Measurements from ENCODE around the gene KIF4B. TPM values are rescaled to one million over a fixed set of nuclear protein-coding genes. Genes with fewer than 3 reads are reported as not detected.

Gene KIF4B
- total and polyA plus RNA-seq, 2 of the 13 experiments (the other 11 are each of a cell fraction or from before 2014, with no cell fraction given) = 0.04 TPM; not detected in 1

- no peak for TF ChIP-seq CERS6 (CRISPR knock-in tag; IDR thresholded peaks at IDR 0.05)
- TF ChIP-seq ZNF672 (CRISPR knock-in tag; IDR thresholded peaks at IDR 0.05) = no peak
- TF ChIP-seq ZFX (CRISPR knock-in tag; IDR thresholded peaks at IDR 0.05; ENCODE audit: low read depth) = peak; percentile 48
- TF ChIP-seq HOXD1 (CRISPR knock-in tag; IDR thresholded peaks at IDR 0.05) = no peak
- TF ChIP-seq ERF (CRISPR knock-in tag; IDR thresholded peaks at IDR 0.05) = no peak
- TF ChIP-seq KLF16 (CRISPR knock-in tag; IDR thresholded peaks at IDR 0.05) = no peak
- no peak for TF ChIP-seq SP4 (CRISPR knock-in tag; IDR thresholded peaks at IDR 0.05)
- TF ChIP-seq HMG20A (CRISPR knock-in tag; IDR thresholded peaks at IDR 0.05; ENCODE audit: borderline replicate concordance) = 0 out of 2 replicates have a peak, but pooled peaks have one; percentile 18
- TF ChIP-seq DR1 (CRISPR knock-in tag; IDR thresholded peaks at IDR 0.05) = no peak
- TF ChIP-seq ZNF766 (CRISPR knock-in tag; IDR thresholded peaks at IDR 0.05; ENCODE audit: borderline replicate concordance) = no peak
- no peak for TF ChIP-seq ZNF615 (CRISPR knock-in tag; IDR thresholded peaks at IDR 0.05; ENCODE audit: borderline replicate concordance)
- no peak for TF ChIP-seq SATB2 (CRISPR knock-in tag; IDR thresholded peaks at IDR 0.05)
- 0 out of 2 replicates have a peak, but pooled peaks have one; percentile 6 for TF ChIP-seq BRD4 (CRISPR knock-in tag; IDR thresholded peaks at IDR 0.05)
- TF ChIP-seq LCORL (IDR thresholded peaks at IDR 0.05) = no peak
- 0 out of 2 replicates have a peak, but pooled peaks have one; percentile 18 for TF ChIP-seq LCORL (CRISPR knock-in tag; IDR thresholded peaks at IDR 0.05)
- TF ChIP-seq ZZZ3 (CRISPR knock-in tag; IDR thresholded peaks at IDR 0.05; ENCODE audit: borderline replicate concordance) = no peak
- no peak for TF ChIP-seq ZNF24 (IDR thresholded peaks at IDR 0.05)
- no peak for TF ChIP-seq FIP1L1 (IDR thresholded peaks at IDR 0.05; ENCODE audit: borderline replicate concordance, insufficient read depth, low read depth, low read length)
- 0 out of 2 replicates have a peak, but pooled peaks have one; percentile 32 for TF ChIP-seq POGZ (CRISPR knock-in tag; IDR thresholded peaks at IDR 0.05)
- 0 out of 2 replicates have a peak, but pooled peaks have one; percentile 31 for TF ChIP-seq ZMAT3 (CRISPR knock-in tag; conservative IDR thresholded peaks at IDR 0.05)
- TF ChIP-seq CENPBD1 (CRISPR knock-in tag; IDR thresholded peaks at IDR 0.05; ENCODE audit: borderline replicate concordance, low read depth) = no peak
- TF ChIP-seq CENPX (CRISPR knock-in tag; IDR thresholded peaks at IDR 0.05) = no peak
- no peak for TF ChIP-seq ZNF605 (CRISPR knock-in tag; IDR thresholded peaks at IDR 0.05)
- TF ChIP-seq HNRNPLL (IDR thresholded peaks at IDR 0.05; ENCODE audit: low read depth, low read length, poor library complexity, severe bottlenecking) = peak; percentile 30
- TF ChIP-seq, protein P1, sequence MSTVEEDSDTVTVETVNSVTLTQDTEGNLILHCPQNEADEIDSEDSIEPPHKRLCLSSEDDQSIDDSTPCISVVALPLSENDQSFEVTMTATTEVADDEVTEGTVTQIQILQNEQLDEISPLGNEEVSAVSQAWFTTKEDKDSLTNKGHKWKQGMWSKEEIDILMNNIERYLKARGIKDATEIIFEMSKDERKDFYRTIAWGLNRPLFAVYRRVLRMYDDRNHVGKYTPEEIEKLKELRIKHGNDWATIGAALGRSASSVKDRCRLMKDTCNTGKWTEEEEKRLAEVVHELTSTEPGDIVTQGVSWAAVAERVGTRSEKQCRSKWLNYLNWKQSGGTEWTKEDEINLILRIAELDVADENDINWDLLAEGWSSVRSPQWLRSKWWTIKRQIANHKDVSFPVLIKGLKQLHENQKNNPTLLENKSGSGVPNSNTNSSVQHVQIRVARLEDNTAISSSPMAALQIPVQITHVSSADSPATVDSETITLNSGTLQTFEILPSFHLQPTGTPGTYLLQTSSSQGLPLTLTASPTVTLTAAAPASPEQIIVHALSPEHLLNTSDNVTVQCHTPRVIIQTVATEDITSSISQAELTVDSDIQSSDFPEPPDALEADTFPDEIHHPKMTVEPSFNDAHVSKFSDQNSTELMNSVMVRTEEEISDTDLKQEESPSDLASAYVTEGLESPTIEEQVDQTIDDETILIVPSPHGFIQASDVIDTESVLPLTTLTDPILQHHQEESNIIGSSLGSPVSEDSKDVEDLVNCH (CRISPR knock-in tag; IDR thresholded peaks at IDR 0.05) = no peak
- TF ChIP-seq, protein P2, sequence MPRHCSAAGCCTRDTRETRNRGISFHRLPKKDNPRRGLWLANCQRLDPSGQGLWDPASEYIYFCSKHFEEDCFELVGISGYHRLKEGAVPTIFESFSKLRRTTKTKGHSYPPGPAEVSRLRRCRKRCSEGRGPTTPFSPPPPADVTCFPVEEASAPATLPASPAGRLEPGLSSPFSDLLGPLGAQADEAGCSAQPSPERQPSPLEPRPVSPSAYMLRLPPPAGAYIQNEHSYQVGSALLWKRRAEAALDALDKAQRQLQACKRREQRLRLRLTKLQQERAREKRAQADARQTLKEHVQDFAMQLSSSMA (CRISPR knock-in tag; IDR thresholded peaks at IDR 0.05) = 0 out of 2 replicates have a peak, but pooled peaks have one; percentile 32
- TF ChIP-seq CBX1 (IDR thresholded peaks at IDR 0.05; ENCODE audit: low read depth) = no peak
- no peak for TF ChIP-seq RXRB (CRISPR knock-in tag; IDR thresholded peaks at IDR 0.05; ENCODE audit: borderline replicate concordance)
- TF ChIP-seq RNF2 (conservative IDR thresholded peaks at IDR 0.05; ENCODE audit: low read depth) = no peak
These were observed 6.2 kb downstream of the KIF4B start (continued) for GRCh38 chr5:155019601-155020226.

Data from HepG2 (cell line).